Colonic mucosa (tissue), 4 donors: ENCODE results near the gene GNAS. TPM values are rescaled to one million over a fixed set of nuclear protein-coding genes. Genes with fewer than 3 reads are reported as not detected.

Source experiments
- DNase-seq: peaks from one replicate; pipeline ENCODE4 v3.0.0-alpha.2; 2020
- H3K27ac ChIP-seq: fragments of 200-600 bp; one replicate; pipeline ENCODE4 v1.8.0; 2021
- H3K27me3 ChIP-seq: fragments of 200-600 bp; one replicate; pipeline ENCODE4 v1.8.0; 2021
- H3K36me3 ChIP-seq: fragments of 200-600 bp; one replicate; pipeline ENCODE4 v1.8.0; 2021
- H3K4me1 ChIP-seq: fragments of 200-600 bp; one replicate; pipeline ENCODE4 v1.8.0; 2021; ENCODE audit warnings: mild to moderate bottlenecking
- H3K4me3 ChIP-seq: fragments of 200-600 bp; one replicate; pipeline ENCODE4 v1.8.0; 2021
- H3K9ac ChIP-seq, 2 donors: one replicate each; pipeline ENCODE4 v1.7.0; 2013; ENCODE audit warnings: control low read depth in 2 of 2, low read depth in 2 of 2, low read length in 2 of 2
- H3K9me3 ChIP-seq: fragments of 200-600 bp; one replicate; pipeline ENCODE4 v1.8.0; 2021
- CTCF ChIP-seq: fragments of 200-600 bp; IDR thresholded peaks from one replicate; pipeline ENCODE4 v1.8.0; 2022; ENCODE audit warnings: antibody characterized with exemption, mild to moderate bottlenecking
- intact Hi-C: fragments of 100-400 bp; cut with DNase I; formaldehyde crosslinking; loops from one replicate; pipeline ENCODE4 v1.14.1; 2022
- total RNA-seq, 2 donors: library from RNA; stranded (reverse); fragmentation: NEBNext Ultra II Directional in 1 of 2; extraction: Animal tissue kit (Norgen Biotek cat#: 25700) in 1 of 2; gene quantifications; one replicate each; pipeline ENCODE4 v1.2.1, GENCODE V29; 2021
- donor health status: healthy.
- donor health status: DM: no; HTN: no; CAD: no.
- donor health status: DM: no; HTN: no; CAD: no.

The GNAS gene
- total RNA-seq, 2 donors from 2014 or later = 683 to 715 TPM

DNA sequence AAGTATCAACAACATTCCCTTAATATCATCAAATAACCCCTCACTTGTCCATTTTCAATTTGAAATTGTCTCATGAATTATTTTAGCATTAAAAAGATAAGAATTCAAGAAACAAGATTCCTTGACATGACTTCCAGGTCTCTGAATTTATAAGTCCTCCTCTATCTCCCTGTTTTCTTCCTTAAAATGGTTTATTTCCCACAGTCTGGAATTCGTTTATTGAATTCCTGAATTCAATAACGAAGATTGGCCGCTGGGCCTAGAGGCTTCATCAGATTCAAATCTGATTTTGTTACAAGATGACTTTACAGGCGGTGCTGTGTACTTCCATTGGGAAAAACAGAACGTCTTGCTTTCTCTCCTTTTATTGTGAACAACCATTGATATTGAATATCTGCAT is 79.7 kb downstream of the GNAS start:
- Histone ChIP-seq H3K9ac (no peak overlapping the region), H3K27ac (no peak overlapping the region), H3K4me3 (no peak overlapping the region), H3K9me3 (no peaks in the 10 kb centered on the region), H3K27me3 (no peaks in the 10 kb centered on the region), H3K4me1 (no peaks in the 10 kb centered on the region), H3K36me3 (no peaks in the 10 kb centered on the region)
- intact Hi-C loops = no loop called here
- no peak for DNase-seq
- no peak for TF ChIP-seq CTCF

DNA sequence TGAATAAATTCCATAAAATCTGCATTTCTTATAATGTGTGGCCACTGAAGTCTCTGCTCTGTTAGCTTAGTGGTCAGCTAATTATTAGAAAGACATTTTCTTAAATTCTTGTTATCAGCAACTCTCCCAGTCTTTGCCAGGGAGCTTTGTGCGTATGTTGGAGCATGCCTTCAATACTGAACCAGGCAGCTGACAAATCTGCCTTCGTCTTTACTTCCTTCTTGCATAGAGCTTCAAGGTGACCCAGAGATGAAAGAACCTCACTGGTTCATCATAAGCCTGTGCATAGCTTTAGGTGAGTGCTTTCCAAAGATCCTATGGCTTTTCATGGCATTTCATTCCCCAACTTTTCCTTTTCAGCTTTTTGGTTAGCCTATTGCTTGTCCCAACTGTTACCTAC is 85.6 kb downstream of the GNAS start:
- no peak for TF ChIP-seq CTCF
- no peaks in the 10 kb centered on the region for H3K9me3 ChIP-seq
- H3K27ac ChIP-seq = no peak overlapping the region
- no peaks in the 10 kb centered on the region for H3K27me3 ChIP-seq
- DNase-seq = no peak
- no peak overlapping the region for H3K4me3 ChIP-seq
- no peaks in the 10 kb centered on the region for H3K36me3 ChIP-seq
- intact Hi-C loops = no loop called here
- H3K4me1 ChIP-seq = no peaks in the 10 kb centered on the region
- H3K9ac ChIP-seq = no peak overlapping the region

- intact Hi-C loops = no loop called here
- H3K9me3 ChIP-seq = no peaks in the 10 kb centered on the region
- H3K4me1 ChIP-seq = no peaks in the 10 kb centered on the region
- H3K36me3 ChIP-seq = no peaks in the 10 kb centered on the region
- no peak overlapping the region for H3K4me3 ChIP-seq
- TF ChIP-seq CTCF = no peak
- no peak overlapping the region for H3K27ac ChIP-seq
- DNase-seq = no peak
- no peak overlapping the region for H3K9ac ChIP-seq
- no peaks in the 10 kb centered on the region for H3K27me3 ChIP-seq
Measured at GRCh38 chr20:58938541-58938940, 86.0 kb downstream of the GNAS start.

DNA sequence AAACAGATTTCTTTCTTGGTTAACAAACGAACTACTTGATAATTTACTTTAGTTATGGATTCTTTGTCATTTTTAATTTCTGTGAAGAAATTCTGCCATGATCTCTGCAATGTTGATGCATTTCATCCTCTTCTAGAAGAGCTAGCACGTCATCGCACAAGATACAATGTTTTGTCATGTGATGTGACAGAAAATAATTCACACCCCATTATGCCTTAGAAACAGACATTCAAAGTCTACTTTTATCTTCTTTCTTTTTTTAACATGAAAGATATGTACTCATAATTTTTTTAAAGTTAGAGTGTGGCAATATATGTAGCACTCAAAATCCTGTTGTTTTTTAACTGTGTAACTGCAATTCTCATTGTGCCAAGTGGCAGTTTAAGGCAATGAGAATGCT is 89.0 kb downstream of the GNAS start:
- DNase-seq = no peak
- intact Hi-C loops = no loop called here
- Histone ChIP-seq H3K36me3 (no peaks in the 10 kb centered on the region), H3K27ac (no peak overlapping the region), H3K4me3 (no peak overlapping the region), H3K9me3 (no peaks in the 10 kb centered on the region), H3K4me1 (no peaks in the 10 kb centered on the region), H3K27me3 (no peaks in the 10 kb centered on the region), H3K9ac (no peak overlapping the region)
- no peak for TF ChIP-seq CTCF

- intact Hi-C loops = no loop called here
- Histone ChIP-seq H3K36me3 (no peaks in the 10 kb centered on the region), H3K4me1 (no peaks in the 10 kb centered on the region), H3K27me3 (no peaks in the 10 kb centered on the region), H3K9ac (no peak overlapping the region), H3K9me3 (no peaks in the 10 kb centered on the region), H3K4me3 (no peak overlapping the region), H3K27ac (no peak overlapping the region)
- no peak for DNase-seq
- TF ChIP-seq CTCF = no peak
Measured at GRCh38 chr20:58942549-58942948, 90.0 kb downstream of the GNAS start.

GRCh38 chr20:58944610-58945009 is 92.1 kb downstream of the GNAS start:
- no peak for DNase-seq
- intact Hi-C loops = no loop called here
- no peaks in the 10 kb centered on the region for H3K4me1 ChIP-seq
- TF ChIP-seq CTCF = no peak
- no peaks in the 10 kb centered on the region for H3K27me3 ChIP-seq
- H3K4me3 ChIP-seq = no peak overlapping the region
- H3K9me3 ChIP-seq = no peaks in the 10 kb centered on the region
- H3K27ac ChIP-seq = no peak overlapping the region
- H3K36me3 ChIP-seq = no peaks in the 10 kb centered on the region
- no peak overlapping the region for H3K9ac ChIP-seq
